Cardiac fibroblast (primary cell): ENCODE results near the gene AFF3.

ENCODE experiments used
- DNase-seq, 2 donors: peaks; one replicate each; pipeline versions ENCODE4 v3.0.0 to v3.0.0-alpha.2; 2010; ENCODE audit warnings: low read depth in 2 of 2
- H3K4me3 ChIP-seq, 2 donors: replicated peaks in 1 of 2; 1 replicate in 1 of 2; 2 replicates in 1 of 2; pipeline ENCODE4 v1.5.1; 2011; ENCODE audit warnings: low read depth in 2 of 2, low read length in 2 of 2, mild to moderate bottlenecking in 2 of 2, moderate library complexity in 1 of 2
- CTCF ChIP-seq: IDR thresholded peaks from one replicate; pipeline ENCODE4 v1.5.1; 2011; ENCODE audit warnings: low read depth, mild to moderate bottlenecking, low read length, inconsistent platforms

Gene AFF3

DNA sequence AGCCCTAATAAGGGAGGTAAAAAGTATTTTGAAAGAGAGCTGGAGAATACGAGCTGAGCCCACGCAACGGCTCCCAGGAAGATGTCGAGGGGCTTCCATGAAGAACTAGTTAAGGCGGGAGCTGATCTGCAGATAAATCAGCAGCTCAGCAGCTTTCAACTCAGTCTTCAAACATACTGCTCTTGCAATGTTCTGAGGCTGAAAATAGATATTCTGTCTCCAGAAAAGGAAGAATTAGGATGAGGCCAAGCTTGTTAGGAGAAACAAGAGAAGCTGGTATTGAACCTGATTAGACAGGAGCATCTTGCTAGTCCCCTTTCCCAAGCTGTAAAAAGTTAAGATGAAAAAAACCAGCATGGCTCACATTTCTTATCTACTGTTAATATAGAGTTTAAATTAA lies 91.1 kb downstream of the AFF3 start:
- TF ChIP-seq CTCF: no peak
- H3K4me3 ChIP-seq: no peak overlapping the region
- no peak for DNase-seq

DNA sequence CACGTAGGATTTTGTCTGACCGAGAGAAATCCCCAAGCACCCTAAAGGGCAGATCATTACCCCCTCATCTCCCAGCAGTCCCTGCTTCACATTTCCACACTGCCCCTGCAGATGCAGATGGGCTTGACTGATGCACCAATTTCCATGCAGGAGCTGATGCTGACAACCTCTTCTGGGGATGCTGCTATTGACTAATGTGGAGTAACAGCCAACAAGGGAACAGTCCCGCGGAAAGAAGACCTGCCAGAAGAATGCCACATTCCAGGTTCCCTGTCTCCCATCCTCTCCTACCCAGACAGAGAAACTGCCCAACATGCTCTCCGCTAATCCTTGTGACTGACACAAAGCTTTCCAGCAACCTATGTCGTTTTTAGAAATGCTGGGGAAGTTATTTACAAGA lies 91.7 kb downstream of the AFF3 start:
- no peak overlapping the region for H3K4me3 ChIP-seq
- no peak for TF ChIP-seq CTCF
- DNase-seq: no peak

DNA sequence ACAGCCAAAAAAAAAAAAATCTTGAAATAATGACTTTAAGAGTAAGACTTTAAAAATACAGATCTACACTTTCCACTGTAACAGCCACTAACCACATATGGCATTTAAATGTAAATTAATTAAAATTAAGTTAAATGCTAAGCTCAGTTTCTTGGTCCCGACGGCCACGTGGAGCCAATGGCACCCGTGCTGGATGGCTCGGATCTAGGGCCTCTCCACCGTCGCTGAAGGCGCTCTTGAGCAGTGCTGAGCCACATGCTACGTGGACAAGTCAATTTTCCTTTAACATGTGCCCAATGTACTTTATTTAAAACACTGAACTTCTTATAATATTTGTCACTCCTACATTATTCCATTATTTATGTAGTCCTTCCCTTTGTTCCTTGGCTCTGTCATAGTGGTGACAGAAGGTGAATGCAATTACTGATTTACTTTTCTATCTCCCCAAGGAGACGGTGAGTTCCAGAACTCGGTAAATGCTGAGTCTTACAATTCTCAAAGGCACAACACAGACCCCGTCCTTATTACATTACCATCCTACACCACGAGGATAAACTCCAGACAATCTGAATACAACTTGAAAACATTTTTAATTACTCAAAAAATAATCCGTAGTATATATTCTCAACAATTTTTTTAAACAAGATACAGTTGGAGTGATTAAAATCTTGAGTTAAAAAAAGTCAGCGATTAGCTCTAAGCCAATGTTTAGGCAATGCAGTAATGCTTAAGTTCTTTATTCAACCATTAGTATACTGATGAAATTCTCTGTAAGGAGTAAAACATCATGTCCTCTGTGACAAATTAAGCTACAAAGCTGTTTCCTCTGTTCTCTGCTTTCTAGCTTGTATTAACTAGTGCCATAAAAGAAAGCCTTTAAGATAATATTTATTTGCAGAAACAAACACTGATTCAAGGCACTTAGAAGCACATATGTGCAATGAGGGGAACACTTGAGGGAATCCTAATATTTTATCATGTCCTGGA lies 95.1 kb downstream of the AFF3 start:
- no peak for DNase-seq
- TF ChIP-seq CTCF: no peak
- no peak overlapping the region for H3K4me3 ChIP-seq

- DNase-seq: no peak
- no peak for TF ChIP-seq CTCF
- H3K4me3 ChIP-seq: no peak overlapping the region
Measured at GRCh38 chr2:100045000-100045399, 97.4 kb downstream of the AFF3 start.

DNA sequence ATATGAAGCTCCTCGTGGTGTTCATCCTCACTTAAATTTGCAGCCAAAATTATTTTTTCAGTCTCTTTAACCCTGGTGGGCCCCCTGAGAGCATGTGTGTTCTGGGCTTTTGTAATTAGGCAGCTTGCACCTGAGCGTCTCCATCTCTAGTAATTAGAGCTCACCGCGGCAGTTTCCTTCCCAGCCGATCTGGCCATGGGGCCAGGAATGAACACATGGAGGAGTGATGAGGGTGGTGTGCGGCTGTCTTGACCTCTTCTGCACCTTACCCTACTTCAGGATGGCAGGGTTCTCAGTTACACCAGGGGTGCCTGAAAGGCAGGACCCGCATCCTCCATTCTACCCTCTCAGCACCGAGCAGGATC lies 98.5 kb downstream of the AFF3 start:
- no peak overlapping the region for H3K4me3 ChIP-seq
- no peak for TF ChIP-seq CTCF
- DNase-seq: no peak

- H3K4me3 ChIP-seq: no peak overlapping the region
- no peak for DNase-seq
- no peak for TF ChIP-seq CTCF
Measured at GRCh38 chr2:100043081-100043890, 99.1 kb downstream of the AFF3 start.
